HCT116 (cell line): Measurements from ENCODE around the gene TNFAIP8. TPM values are rescaled to one million over a fixed set of nuclear protein-coding genes. Genes with fewer than 3 reads are reported as not detected.

Source experiments
- ATAC-seq: fragments of 200-7000 bp; cut with Tn5 transposase; 2 replicates; pipeline ENCODE4 v1.9.1; 2020; ENCODE audit warnings: mild to moderate bottlenecking, moderate library complexity
- BruUV-seq: library from RNA; stranded (reverse); fragments of 400-500 nt; replicated peaks from 2 replicates; lab custom pipeline; 2021; lab: Mats Ljungman, UMichigan
- CTCF ChIA-PET: fragments of 300-600 bp; sonication (Branson Sonifier 250); formaldehyde crosslinking; loops from one replicate; lab custom pipeline; 2021; ENCODE audit warnings: antibody characterized with exemption; lab: Charles Lee
- POLR2A ChIA-PET: fragments of 300-600, 350-600 bp; sonication (Branson Sonifier 250); formaldehyde crosslinking; loops from one replicate; lab custom pipeline; 2021; ENCODE audit warnings: antibody characterized with exemption; lab: Charles Lee
- RAD21 ChIA-PET, 2 experiments: fragments of 300-600 bp; sonication (Branson Sonifier 250); formaldehyde crosslinking; loops; one replicate each; lab custom pipeline; 2023; ENCODE audit warnings: low total read pairs in 2 of 2; ENCODE audit not compliant: uncharacterized antibody in 2 of 2, unreplicated experiment in 2 of 2, low non-redundant PET in 1 of 2; lab: Charles Lee
- DNase-seq: peaks from one replicate; pipeline ENCODE4 v3.0.0-alpha.2; 2010; ENCODE audit warnings: low read depth, low spot score
- H2AFZ ChIP-seq: fragments of 200-600 bp; shearing (Covaris generic), sonication (generic); 2 replicates; pipeline ENCODE4 v1.6.1; 2017; ENCODE audit warnings: low read depth, mixed run types, mixed read lengths, antibody characterized with exemption, low read length; ENCODE audit not compliant: poor library complexity, severe bottlenecking
- H3K27ac ChIP-seq: 2 replicates; pipeline ENCODE4 v1.5.1; 2012; ENCODE audit warnings: low read depth, low read length
- H3K27me3 ChIP-seq: fragments of 200-600 bp; sonication (generic); 2 replicates; pipeline ENCODE4 v1.6.1; 2016; ENCODE audit warnings: mixed run types, low read length, mixed read lengths; ENCODE audit not compliant: insufficient read depth
- H3K36me3 ChIP-seq, 2 experiments: fragments of 200-500 bp in 1 of 2; fragments of 200-600 bp in 1 of 2; sonication (Bioruptor generic) in 1 of 2; sonication (generic) in 1 of 2; 2 replicates each; pipeline versions ENCODE4 v1.5.1 to v1.6.1; 2014 to 2016; ENCODE audit warnings: low read length in 2 of 2, inconsistent platforms in 1 of 2, mixed read lengths in 1 of 2, mixed run types in 1 of 2; ENCODE audit not compliant: insufficient read depth in 2 of 2, control insufficient read depth in 1 of 2
- H3K4me1 ChIP-seq, 2 experiments: fragments of 200-600 bp in 1 of 2; sonication (generic) in 1 of 2; 2 replicates each; pipeline versions ENCODE4 v1.5.1 to v1.6.1; 2012 to 2017; ENCODE audit warnings: low read length in 2 of 2, inconsistent platforms in 1 of 2, mild to moderate bottlenecking in 1 of 2, mixed read lengths in 1 of 2, mixed run types in 1 of 2, moderate library complexity in 1 of 2; ENCODE audit not compliant: insufficient read depth in 2 of 2, control insufficient read depth in 1 of 2
- H3K4me2 ChIP-seq: fragments of 200-600 bp; sonication (generic); 2 replicates; pipeline ENCODE4 v1.6.1; 2017; ENCODE audit warnings: mixed run types, low read length, mixed read lengths
- H3K4me3 ChIP-seq, 2 experiments: fragments of 200-600 bp in 1 of 2; sonication (generic) in 1 of 2; replicated peaks in 1 of 2; 2 replicates each; pipeline ENCODE4 v1.5.1; 2011 to 2016; ENCODE audit warnings: low read length in 2 of 2, control low read depth in 1 of 2, low read depth in 1 of 2, mild to moderate bottlenecking in 1 of 2, mixed read lengths in 1 of 2, mixed run types in 1 of 2
- H3K79me2 ChIP-seq: fragments of 200-600 bp; sonication (generic); 2 replicates; pipeline ENCODE4 v1.6.1; 2017; ENCODE audit warnings: mild to moderate bottlenecking, mixed run types, low read length, moderate library complexity, mixed read lengths; ENCODE audit not compliant: insufficient read depth
- H3K9ac ChIP-seq: fragments of 200-600 bp; sonication (generic); 2 replicates; pipeline ENCODE4 v1.6.1; 2016; ENCODE audit warnings: low read length, mixed read lengths
- H3K9me2 ChIP-seq: fragments of 200-600 bp; sonication (generic), shearing (Covaris generic); 2 replicates; pipeline ENCODE4 v1.6.1; 2017; ENCODE audit warnings: mixed run types, mild to moderate bottlenecking, moderate library complexity; ENCODE audit not compliant: insufficient read depth
- H3K9me3 ChIP-seq, 2 experiments: fragments of 200-500 bp in 1 of 2; fragments of 200-600 bp in 1 of 2; sonication (Bioruptor generic) in 1 of 2; sonication (generic) in 1 of 2; 2 replicates each; pipeline ENCODE4 v1.6.1; 2014 to 2017; ENCODE audit warnings: low read length in 2 of 2, mixed read lengths in 2 of 2, inconsistent platforms in 1 of 2, low read depth in 1 of 2, mild to moderate bottlenecking in 1 of 2, mixed run types in 1 of 2, moderate library complexity in 1 of 2; ENCODE audit not compliant: control insufficient read depth in 1 of 2, insufficient read depth in 1 of 2
- H4K20me1 ChIP-seq: fragments of 200-600 bp; sonication (generic), shearing (Covaris generic); 2 replicates; pipeline ENCODE4 v1.6.1; 2017; ENCODE audit warnings: mixed run types, mild to moderate bottlenecking, moderate library complexity; ENCODE audit not compliant: insufficient read depth
- ELF1 ChIP-seq: IDR thresholded peaks from 2 replicates; pipeline ENCODE4 v1.6.1; 2012; ENCODE audit warnings: low read depth, borderline replicate concordance
- POLR2A ChIP-seq: IDR thresholded peaks from 2 replicates; pipeline ENCODE4 v1.7.0; 2011; ENCODE audit warnings: borderline replicate concordance; ENCODE audit not compliant: insufficient read depth, insufficient read length; ENCODE audit errors: extremely low read depth
- SRF ChIP-seq: IDR thresholded peaks from 2 replicates; pipeline ENCODE4 v1.6.1; 2012; ENCODE audit warnings: low read depth
- intact Hi-C: fragments of 100-400 bp; cut with micrococcal nuclease; formaldehyde crosslinking; loops from 2 replicates; pipeline ENCODE4 v1.10.0; 2022
- total RNA-seq: library from RNA; stranded (reverse); gene quantifications from one replicate; pipeline ENCODE4 v1.2.1, GENCODE V29; 2021; ENCODE audit not compliant: unreplicated experiment

The TNFAIP8 gene
- total RNA-seq, 1 experiment from 2014 or later, result 18.4 TPM

GRCh38 chr5:119367502-119368237 lies 11.9 kb downstream of the TNFAIP8 start:
- ATAC-seq, result no peak
- no peaks in the 10 kb centered on the region for H3K9me2 ChIP-seq
- no peak overlapping the region for H3K27ac ChIP-seq
- POLR2A ChIA-PET, result no interaction called here
- H3K9ac ChIP-seq, result no peak overlapping the region
- no peak overlapping the region for H2AFZ ChIP-seq
- H3K4me2 ChIP-seq, result no peak overlapping the region
- no peaks in the 10 kb centered on the region for H3K9me3 ChIP-seq
- BruUV-seq, result no TSS peak
- no peak for DNase-seq
- CTCF ChIA-PET, result no interaction called here
- H4K20me1 ChIP-seq, result no peaks in the 10 kb centered on the region
- no peaks in the 10 kb centered on the region for H3K79me2 ChIP-seq
- no peaks in the 10 kb centered on the region for H3K4me1 ChIP-seq
- RAD21 ChIA-PET, result no interaction called here
- no peaks in the 10 kb centered on the region for H3K36me3 ChIP-seq
- intact Hi-C loops, result no loop called here
- no peak for TF ChIP-seq POLR2A
- no peak overlapping the region for H3K4me3 ChIP-seq
- no peaks in the 10 kb centered on the region for H3K27me3 ChIP-seq

- H3K4me3 ChIP-seq, result no peak overlapping the region
- no peaks in the 10 kb centered on the region for H3K36me3 ChIP-seq
- no TSS peak for BruUV-seq
- ChIA-PET CTCF (no interaction called here), RAD21 (no interaction called here), POLR2A (no interaction called here)
- H3K27me3 ChIP-seq, result no peaks in the 10 kb centered on the region
- H3K4me2 ChIP-seq, result no peak overlapping the region
- no peak overlapping the region for H3K27ac ChIP-seq
- intact Hi-C loops, result no loop called here
- no peaks in the 10 kb centered on the region for H4K20me1 ChIP-seq
- H3K9me3 ChIP-seq, result no peaks in the 10 kb centered on the region
- no peak overlapping the region for H2AFZ ChIP-seq
- ATAC-seq (no peak), DNase-seq (no peak)
- H3K9me2 ChIP-seq, result no peaks in the 10 kb centered on the region
- TF ChIP-seq SRF, result no peak
- no peak for TF ChIP-seq ELF1
- no peaks in the 10 kb centered on the region for H3K79me2 ChIP-seq
- no peaks in the 10 kb centered on the region for H3K4me1 ChIP-seq
- H3K9ac ChIP-seq, result no peak overlapping the region
These were observed 12.4 kb downstream of the TNFAIP8 start for GRCh38 chr5:119368238-119368630.
